Measurements from ENCODE around the gene ANP32B. TPM values are rescaled to one million over a fixed set of nuclear protein-coding genes. Genes with fewer than 3 reads are reported as not detected.
"Not testable (repeated sequence)": the region's sequence is repeated elsewhere in the genome, so short reads cannot be mapped to it uniquely, and the experiment has no call there.

Gene ANP32B
- 100 to 1,000 TPM; 143 to 158 TPM for total RNA-seq
- total RNA-seq: 13.9 to 25.7 reads per million in 2 donors

- Mint-ChIP-seq H3K4me1 (peaks cover 36% of the 10 kb centered on the region), H3K36me3 (ENCODE audit: low read depth) (no peaks in the 10 kb centered on the region), H3K27ac (peak within 1 kb of the TSS; percentile 11), H3K27me3 (no peaks in the 10 kb centered on the region), H3K4me3 (peak within 1 kb of the TSS; percentile 87)
- peak; percentile 85 for ATAC-seq
- peak; percentile 93 to 94 (median 94) for DNase-seq
- H3K9me3 ChIP-seq (ENCODE audit: control insufficient read depth, low read length, poor library complexity, severe bottlenecking): no peaks in the 10 kb centered on the region
Measured at GRCh38 chr9:97982683-97983588, at the start of gene ANP32B. Gene ANP32B (plus strand): TSS chr9:97983341. CDS start chr9:97983556, 215 bp downstream.

- no peaks in the 10 kb centered on the region for H3K9me3 ChIP-seq (ENCODE audit: control insufficient read depth, low read length, poor library complexity, severe bottlenecking)
- no peak overlapping the region for H3K27ac Mint-ChIP-seq
- ATAC-seq (no peak), DNase-seq (no peak)
- H3K36me3 Mint-ChIP-seq (ENCODE audit: low read depth): no peaks in the 10 kb centered on the region
- H3K27me3 Mint-ChIP-seq: no peaks in the 10 kb centered on the region
- H3K4me3 Mint-ChIP-seq: no peak overlapping the region
- H3K4me1 Mint-ChIP-seq: peaks cover 33% of the 10 kb centered on the region
Measured at GRCh38 chr9:97934321-97935115, 48.6 kb upstream of the ANP32B start.

DNA sequence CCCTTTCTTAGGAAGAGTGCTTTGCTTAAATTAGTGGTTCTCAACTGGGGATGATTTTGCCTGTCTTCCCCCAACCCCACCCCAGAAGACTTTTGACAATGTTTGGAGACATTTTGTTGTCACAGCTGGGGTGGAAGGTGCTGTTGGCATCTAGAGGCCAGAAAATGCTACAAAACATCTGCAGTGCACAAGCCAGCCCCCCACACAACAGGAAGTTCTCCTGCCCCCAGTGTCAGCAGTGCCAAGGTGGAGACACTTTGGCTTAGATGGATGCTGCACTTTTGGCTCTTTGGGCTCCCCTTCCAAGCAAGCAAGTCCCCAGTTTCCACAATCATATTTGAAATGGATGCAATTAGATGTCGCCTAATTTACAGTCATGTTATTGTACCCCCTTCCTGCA is 47.9 kb upstream of the ANP32B start:
- H3K4me1 Mint-ChIP-seq: peaks cover 31% of the 10 kb centered on the region
- no peak overlapping the region for H3K27ac Mint-ChIP-seq
- H3K27me3 Mint-ChIP-seq: no peaks in the 10 kb centered on the region
- no peak for DNase-seq
- H3K9me3 ChIP-seq (ENCODE audit: control insufficient read depth, low read length, poor library complexity, severe bottlenecking): no peaks in the 10 kb centered on the region
- no peak for ATAC-seq
- no peaks in the 10 kb centered on the region for H3K36me3 Mint-ChIP-seq (ENCODE audit: low read depth)
- no peak overlapping the region for H3K4me3 Mint-ChIP-seq

- no peaks in the 10 kb centered on the region for H3K36me3 Mint-ChIP-seq (ENCODE audit: low read depth)
- H3K27me3 Mint-ChIP-seq: no peaks in the 10 kb centered on the region
- H3K4me1 Mint-ChIP-seq: peaks cover 22% of the 10 kb centered on the region
- no peak overlapping the region for H3K4me3 Mint-ChIP-seq
- ATAC-seq (no peak), DNase-seq (no peak)
- no peaks in the 10 kb centered on the region for H3K9me3 ChIP-seq (ENCODE audit: control insufficient read depth, low read length, poor library complexity, severe bottlenecking)
- H3K27ac Mint-ChIP-seq: no peak overlapping the region
Measured at GRCh38 chr9:97936998-97937397, 46.1 kb upstream of the ANP32B start.

DNA sequence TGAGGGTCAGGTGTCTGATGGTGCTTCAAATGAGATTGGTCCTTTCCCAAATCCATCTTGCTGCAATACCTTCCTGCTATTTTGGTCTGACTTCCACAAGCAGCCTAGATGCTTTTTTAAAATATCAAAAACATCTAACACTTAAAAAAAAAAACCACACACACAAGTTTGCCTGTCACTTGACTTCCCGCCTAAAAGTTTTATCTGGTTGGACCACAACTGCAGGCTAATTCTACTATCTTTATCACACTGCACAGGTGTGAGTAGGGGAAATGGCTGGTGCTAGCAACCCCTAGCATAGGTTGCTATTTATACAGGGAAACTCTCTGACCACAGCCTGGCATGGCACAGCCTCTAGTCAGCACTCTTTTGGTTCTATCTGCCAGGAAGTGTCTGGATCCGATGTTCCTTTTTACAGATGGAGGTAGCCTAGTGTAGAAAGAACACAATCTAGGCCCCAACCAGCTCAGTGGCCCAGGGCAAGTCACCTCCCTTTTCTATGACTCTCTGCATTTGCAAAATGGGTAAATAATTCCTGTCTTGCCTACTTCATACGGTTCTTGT is 45.0 kb upstream of the ANP32B start, which contains the start of gene HEMGN:
HEMGN (minus strand) TSS at position 92 of the 564 bp plus-strand sequence; CDS start at position 56, 36 bp downstream.
- ATAC-seq (peak; percentile 99), DNase-seq (peak in 1 of 3 donors; percentile 19)
- H3K4me1 Mint-ChIP-seq: peaks cover 20% of the 10 kb centered on the region
- H3K9me3 ChIP-seq (ENCODE audit: control insufficient read depth, low read length, poor library complexity, severe bottlenecking): no peaks in the 10 kb centered on the region
- peak within 1 kb of the TSS; percentile 86 for H3K27ac Mint-ChIP-seq
- no peak within 1 kb of the TSS for H3K4me3 Mint-ChIP-seq
- H3K27me3 Mint-ChIP-seq: no peaks in the 10 kb centered on the region
- H3K36me3 Mint-ChIP-seq (ENCODE audit: low read depth): no peaks in the 10 kb centered on the region

DNA sequence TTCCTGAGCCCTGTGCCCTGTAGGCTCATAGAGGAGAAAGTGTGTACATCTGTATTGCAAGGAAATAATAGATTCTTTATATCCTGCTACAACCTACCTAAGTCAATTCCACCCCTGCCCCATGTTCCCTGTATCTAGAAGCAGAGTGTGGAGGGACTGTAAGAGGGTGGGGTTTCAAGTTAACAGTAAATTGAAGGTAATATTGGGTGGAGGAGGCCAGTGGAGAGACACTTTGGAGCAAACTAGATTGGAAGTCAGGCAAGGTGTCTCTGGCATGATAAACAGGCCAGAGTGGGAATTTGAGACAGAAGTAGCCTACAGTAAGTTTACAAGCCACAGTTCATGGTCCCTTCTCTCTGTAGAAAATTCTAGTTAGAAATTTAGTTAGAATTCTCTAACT is 42.9 kb upstream of the ANP32B start:
- Mint-ChIP-seq H3K27ac (no peak overlapping the region), H3K4me1 (peaks cover 16% of the 10 kb centered on the region), H3K36me3 (ENCODE audit: low read depth) (no peaks in the 10 kb centered on the region), H3K27me3 (no peaks in the 10 kb centered on the region), H3K4me3 (no peak overlapping the region)
- DNase-seq (no peak), ATAC-seq (no peak)
- no peaks in the 10 kb centered on the region for H3K9me3 ChIP-seq (ENCODE audit: control insufficient read depth, low read length, poor library complexity, severe bottlenecking)

- H3K27me3 Mint-ChIP-seq: no peaks in the 10 kb centered on the region
- H3K4me1 Mint-ChIP-seq: peaks cover 16% of the 10 kb centered on the region
- H3K9me3 ChIP-seq (ENCODE audit: control insufficient read depth, low read length, poor library complexity, severe bottlenecking): no peaks in the 10 kb centered on the region
- DNase-seq: no peak
- no peak overlapping the region for H3K4me3 Mint-ChIP-seq
- no peak overlapping the region for H3K27ac Mint-ChIP-seq
- H3K36me3 Mint-ChIP-seq (ENCODE audit: low read depth): no peaks in the 10 kb centered on the region
- ATAC-seq: no peak
Measured at GRCh38 chr9:97940741-97941140, 42.4 kb upstream of the ANP32B start.

DNA sequence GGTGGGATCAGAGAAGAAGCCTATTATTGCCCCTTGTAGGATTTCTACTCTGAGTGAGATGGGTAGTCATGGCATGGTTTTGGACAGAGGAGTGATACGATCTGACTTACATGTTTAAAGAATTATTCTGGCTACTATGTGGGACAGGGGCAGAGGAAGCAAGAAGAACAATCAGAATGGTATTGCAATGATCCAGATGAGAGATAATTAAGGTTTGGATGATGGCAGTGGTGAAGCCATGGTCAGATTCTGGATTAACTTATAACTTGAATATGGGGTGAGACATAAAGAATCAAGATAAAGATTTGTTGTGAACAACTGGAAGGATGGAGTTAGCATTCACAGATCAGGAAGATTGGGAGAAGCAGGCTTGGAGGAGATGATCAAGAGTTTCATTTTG is 41.8 kb upstream of the ANP32B start:
- ATAC-seq: no peak
- Mint-ChIP-seq H3K27ac (no peak overlapping the region), H3K36me3 (ENCODE audit: low read depth) (no peaks in the 10 kb centered on the region), H3K4me1 (peaks cover 16% of the 10 kb centered on the region), H3K27me3 (no peaks in the 10 kb centered on the region), H3K4me3 (no peak overlapping the region)
- DNase-seq: no peak
- no peaks in the 10 kb centered on the region for H3K9me3 ChIP-seq (ENCODE audit: control insufficient read depth, low read length, poor library complexity, severe bottlenecking)

- ATAC-seq: no peak
- Mint-ChIP-seq H3K27me3 (no peaks in the 10 kb centered on the region), H3K4me1 (peaks cover 7% of the 10 kb centered on the region), H3K27ac (no peak overlapping the region), H3K36me3 (ENCODE audit: low read depth) (no peaks in the 10 kb centered on the region), H3K4me3 (no peak overlapping the region)
- DNase-seq: no peak
- no peaks in the 10 kb centered on the region for H3K9me3 ChIP-seq (ENCODE audit: control insufficient read depth, low read length, poor library complexity, severe bottlenecking)
Measured at GRCh38 chr9:97943308-97943855, 39.8 kb upstream of the ANP32B start.

- H3K27me3 Mint-ChIP-seq: no peaks in the 10 kb centered on the region
- H3K27ac Mint-ChIP-seq: no peak overlapping the region
- ATAC-seq: no peak
- no peak for DNase-seq
- no peak overlapping the region for H3K4me3 Mint-ChIP-seq
- peaks cover 4% of the 10 kb centered on the region for H3K4me1 Mint-ChIP-seq
- H3K36me3 Mint-ChIP-seq (ENCODE audit: low read depth): peaks cover under 1% of the 10 kb centered on the region
- no peaks in the 10 kb centered on the region for H3K9me3 ChIP-seq (ENCODE audit: control insufficient read depth, low read length, poor library complexity, severe bottlenecking)
Measured at GRCh38 chr9:97944612-97945011, 38.5 kb upstream of the ANP32B start.

- H3K36me3 Mint-ChIP-seq (ENCODE audit: low read depth); H3K9me3 ChIP-seq (ENCODE audit: control insufficient read depth, low read length, poor library complexity, severe bottlenecking); H3K4me1 Mint-ChIP-seq; H3K27me3 Mint-ChIP-seq; ATAC-seq; H3K27ac Mint-ChIP-seq; H3K4me3 Mint-ChIP-seq; DNase-seq: not testable (repeated sequence)
Measured at GRCh38 chr9:97945470-97945869, 37.7 kb upstream of the ANP32B start.

DNA sequence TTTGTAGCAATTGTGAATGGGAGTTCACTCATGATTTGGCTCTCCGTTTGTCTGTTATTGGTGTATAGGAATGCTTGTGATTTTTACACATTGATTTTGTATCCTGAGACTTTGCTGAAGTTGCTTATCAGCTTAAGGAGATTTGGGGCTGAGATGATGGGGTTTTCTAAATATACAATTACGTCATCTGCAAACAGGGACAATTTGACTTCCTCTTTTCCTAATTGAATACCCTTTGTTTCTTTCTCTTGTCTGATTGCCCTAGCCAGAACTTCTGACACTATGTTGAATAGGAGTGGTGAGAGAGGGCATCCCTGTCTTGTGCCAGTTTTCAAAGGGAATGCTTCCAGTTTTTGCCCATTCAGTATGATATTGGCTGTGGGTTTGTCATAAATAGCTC is 36.0 kb upstream of the ANP32B start:
- H3K4me1 Mint-ChIP-seq; H3K36me3 Mint-ChIP-seq (ENCODE audit: low read depth); DNase-seq; H3K27me3 Mint-ChIP-seq; H3K27ac Mint-ChIP-seq; ATAC-seq; H3K9me3 ChIP-seq (ENCODE audit: control insufficient read depth, low read length, poor library complexity, severe bottlenecking); H3K4me3 Mint-ChIP-seq: not testable (repeated sequence)

DNA sequence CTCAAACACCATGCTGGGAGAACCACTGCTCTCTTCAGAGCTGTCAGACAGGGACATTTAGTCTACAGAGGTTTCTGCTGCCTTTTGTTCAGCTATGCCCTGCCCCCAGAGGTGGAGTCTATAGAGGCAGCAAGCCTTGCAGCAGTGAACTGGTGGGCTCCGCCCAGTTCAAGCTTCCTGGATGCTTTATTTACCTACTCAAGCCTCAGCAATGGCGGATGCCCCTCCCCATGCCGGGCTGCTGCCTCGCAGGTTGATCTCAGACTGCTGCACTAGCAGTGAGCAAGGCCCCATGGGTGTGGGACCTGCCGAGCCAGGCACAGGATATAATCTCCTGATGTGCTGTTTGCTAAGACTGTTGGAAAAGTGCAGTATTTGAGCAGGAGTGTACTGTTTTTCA is 32.3 kb upstream of the ANP32B start:
- H3K27me3 Mint-ChIP-seq: not testable (repeated sequence)
- peak; percentile 65 for ATAC-seq

More for the DNA sequence above, 32.3 kb upstream of the ANP32B start:
- not testable (repeated sequence) for H3K4me3 Mint-ChIP-seq; H3K9me3 ChIP-seq (ENCODE audit: control insufficient read depth, low read length, poor library complexity, severe bottlenecking); H3K27ac Mint-ChIP-seq; H3K4me1 Mint-ChIP-seq; H3K36me3 Mint-ChIP-seq (ENCODE audit: low read depth)
- peak in 1 of 3 donors; percentile 6 for DNase-seq
